RPMI7951 (cell line): ENCODE results near the gene SND1. TPM values are rescaled to one million over a fixed set of nuclear protein-coding genes. Genes with fewer than 3 reads are reported as not detected.
A peak's percentile ranks its signal among the peaks of the same experiment; 100 is the strongest.
"Not testable (repeated sequence)": the region's sequence is repeated elsewhere in the genome, so short reads cannot be mapped to it uniquely, and the experiment has no call there.

Experiments used
- DNase-seq: peaks from one replicate; pipeline ENCODE4 v3.0.0-alpha.2; 2012; ENCODE audit warnings: low read depth
- total RNA-seq: library from RNA; depleted of rRNA; stranded (reverse); fragments of >200 nt; shearing (Covaris generic); gene quantifications from 2 replicates; pipeline ENCODE4 v1.2.3, GENCODE V29; 2014

Gene SND1
- total RNA-seq, 1 experiment from 2014 or later: 148 TPM

DNA sequence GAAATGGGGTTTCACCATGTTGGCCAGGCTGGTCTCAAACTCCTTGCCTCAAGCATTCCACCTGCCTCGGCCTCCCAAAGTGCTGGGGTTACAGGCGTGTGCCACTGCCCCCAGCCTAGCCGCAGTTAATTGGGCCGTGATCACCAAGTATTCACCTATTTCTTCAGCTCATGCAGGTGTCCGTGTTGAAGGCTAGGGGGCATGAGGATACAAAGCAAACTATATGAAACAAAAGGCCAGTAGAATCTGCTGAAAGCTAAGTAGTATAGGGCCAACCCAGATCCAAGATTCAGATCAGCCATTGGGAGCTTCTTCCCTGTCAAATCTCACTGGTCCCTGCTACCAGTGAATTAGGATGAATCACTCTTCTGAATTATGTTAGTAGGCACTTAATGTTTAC lies 305.9 kb downstream of the SND1 start:
- DNase-seq: no peak

GRCh38 chr7:127959770-127960169 lies 307.8 kb downstream of the SND1 start:
- no peak for DNase-seq

- no peak for DNase-seq
Observed at GRCh38 chr7:127961786-127962453, 309.9 kb downstream of the SND1 start.

- no peak for DNase-seq
Observed at GRCh38 chr7:127962589-127963361, 310.8 kb downstream of the SND1 start.

GRCh38 chr7:127963850-127964249 lies 311.9 kb downstream of the SND1 start:
- DNase-seq: not testable (repeated sequence)

DNA sequence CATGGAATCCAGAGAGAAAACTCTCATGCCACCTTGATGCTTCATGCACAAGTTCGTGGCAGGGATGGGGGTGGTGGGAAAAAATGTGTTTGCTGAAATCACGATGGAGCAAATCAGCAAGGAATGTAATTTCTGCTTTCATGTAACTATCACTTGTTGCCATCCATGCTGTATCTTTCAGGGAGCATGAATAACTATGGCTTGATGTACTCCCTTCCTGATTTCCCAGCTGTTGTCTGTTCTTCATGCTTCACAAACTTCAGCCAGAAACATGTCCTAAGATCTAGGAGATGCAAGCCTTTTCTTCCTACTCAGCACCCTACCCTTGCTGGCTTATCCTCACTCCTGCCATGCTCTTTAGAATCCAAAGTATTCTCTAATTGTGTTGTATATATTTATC lies 315.3 kb downstream of the SND1 start:
- no peak for DNase-seq

GRCh38 chr7:127968547-127968946 lies 316.6 kb downstream of the SND1 start:
- no peak for DNase-seq

- no peak for DNase-seq
Observed at GRCh38 chr7:127973832-127974231, 321.8 kb downstream of the SND1 start.

- no peak for DNase-seq
Observed at GRCh38 chr7:127974446-127975035, 322.5 kb downstream of the SND1 start.

DNA sequence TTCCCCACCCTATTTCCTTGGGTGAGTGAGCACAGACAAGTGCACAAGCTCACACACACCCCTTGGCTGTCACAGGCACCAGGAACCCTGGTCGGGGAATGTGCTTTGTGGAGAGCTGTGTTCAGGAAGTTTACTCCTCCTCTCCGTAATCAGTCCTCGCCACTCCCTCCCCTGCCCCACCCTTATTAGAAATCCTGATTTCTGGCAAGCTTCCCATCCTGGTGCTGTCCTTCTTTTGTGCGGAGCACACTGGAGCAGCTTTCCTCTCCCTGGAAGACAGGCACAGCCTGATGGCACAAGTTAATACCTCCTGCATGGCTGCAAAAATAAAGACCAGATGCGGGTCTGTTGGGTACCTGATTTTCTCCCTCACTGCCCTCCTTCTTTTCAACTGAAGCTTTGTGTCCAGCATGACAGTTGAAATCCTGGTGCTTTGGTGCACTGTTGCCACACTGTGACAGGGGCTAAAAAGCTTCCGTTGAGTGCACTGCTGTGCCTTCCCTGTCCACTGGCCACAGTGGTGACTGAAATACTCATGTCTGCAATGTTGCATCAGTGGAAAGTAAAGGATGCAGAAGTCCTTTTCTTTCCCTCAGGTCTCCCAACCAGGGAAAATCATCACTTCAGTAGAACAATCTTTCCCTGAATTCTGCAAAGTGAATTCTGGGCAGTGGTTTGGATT lies 324.2 kb downstream of the SND1 start:
- no peak for DNase-seq

GRCh38 chr7:127976738-127977120 lies 324.7 kb downstream of the SND1 start:
- no peak for DNase-seq

DNA sequence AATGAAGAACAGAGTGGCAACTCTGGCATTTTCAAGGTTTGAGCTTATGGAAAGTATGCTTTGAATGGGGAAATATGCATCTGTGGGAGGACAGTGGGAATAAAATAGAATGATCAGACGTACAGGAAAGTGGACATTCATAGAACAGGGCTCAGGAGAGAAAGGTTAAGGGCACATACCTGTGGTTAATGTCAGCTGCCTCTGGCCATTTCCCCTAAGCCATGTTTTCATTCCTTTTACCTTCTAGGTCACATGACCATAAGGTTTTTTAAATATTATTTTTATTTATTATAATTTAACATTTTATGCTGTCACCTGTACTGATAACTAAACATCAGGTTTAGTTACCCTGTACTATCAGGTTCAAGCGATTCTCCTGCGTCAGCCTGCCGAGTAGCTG lies 326.4 kb downstream of the SND1 start:
- no peak for DNase-seq

DNA sequence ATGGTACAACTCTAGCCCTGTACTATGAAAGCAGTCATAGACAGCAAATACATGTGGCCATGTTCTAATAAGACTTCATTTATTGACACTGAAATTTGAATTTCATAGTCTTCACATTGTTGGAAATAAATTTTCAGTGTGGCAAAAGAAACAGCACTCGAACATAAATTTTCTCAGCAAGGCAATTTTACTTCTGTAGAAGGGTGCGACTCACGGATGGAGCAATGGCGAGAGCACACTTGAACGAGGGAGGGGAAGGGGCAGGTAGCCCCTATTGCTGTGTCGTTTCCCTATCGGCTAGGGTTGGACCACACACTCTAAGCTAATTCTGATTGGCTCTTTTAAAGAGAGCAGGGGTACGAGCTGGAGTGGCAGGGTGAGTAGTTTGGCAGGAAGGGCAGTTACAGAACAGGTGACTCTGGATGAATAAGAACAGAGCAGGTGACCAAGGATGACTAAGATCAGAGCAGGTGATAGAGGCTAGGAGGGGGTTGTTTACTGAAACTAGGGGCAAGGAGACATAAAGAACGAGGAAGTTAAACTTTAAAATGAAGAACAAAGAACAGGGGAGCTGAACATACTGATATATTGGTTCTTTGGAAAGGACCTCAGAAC lies 327.2 kb downstream of the SND1 start:
- DNase-seq: no peak

DNA sequence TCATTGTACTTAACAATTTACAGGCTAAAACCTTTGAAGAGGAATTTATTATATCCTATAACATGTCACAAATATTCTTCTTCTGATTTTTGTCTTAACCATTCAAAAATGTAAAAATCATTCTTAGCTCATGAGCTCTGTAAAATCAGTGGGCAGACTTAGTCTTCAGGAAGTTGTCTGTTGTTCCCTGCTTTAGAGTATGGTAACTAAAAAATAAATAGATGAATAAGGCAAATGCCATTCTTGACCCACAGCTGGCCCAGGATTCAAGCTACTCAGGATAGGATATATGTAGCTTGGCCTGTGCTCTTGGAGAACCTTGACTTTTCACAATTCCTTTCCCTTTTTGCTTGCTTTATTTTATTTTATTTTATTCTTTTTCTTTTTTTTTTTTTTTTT lies 327.7 kb downstream of the SND1 start:
- no peak for DNase-seq

GRCh38 chr7:127980901-127981300 lies 328.9 kb downstream of the SND1 start:
- no peak for DNase-seq

DNA sequence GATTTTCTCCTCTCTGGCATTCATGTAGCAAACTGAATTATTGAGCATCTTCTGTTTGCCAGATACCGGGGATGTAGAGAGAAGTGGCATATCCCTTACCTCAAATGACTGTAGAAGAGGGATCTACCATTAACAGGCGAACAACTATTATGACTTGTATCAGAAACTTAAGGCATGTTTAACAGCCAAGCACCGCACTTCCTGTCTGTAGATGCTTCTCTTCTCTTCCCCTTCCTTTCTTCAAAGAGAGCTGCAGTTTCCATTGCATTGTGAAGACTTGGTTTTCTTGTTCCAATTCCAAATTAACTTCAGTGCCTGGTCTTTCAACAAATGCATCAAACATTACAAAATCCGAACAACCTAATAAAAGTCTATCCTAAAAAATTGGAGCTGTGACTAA lies 330.0 kb downstream of the SND1 start:
- no peak for DNase-seq

DNA sequence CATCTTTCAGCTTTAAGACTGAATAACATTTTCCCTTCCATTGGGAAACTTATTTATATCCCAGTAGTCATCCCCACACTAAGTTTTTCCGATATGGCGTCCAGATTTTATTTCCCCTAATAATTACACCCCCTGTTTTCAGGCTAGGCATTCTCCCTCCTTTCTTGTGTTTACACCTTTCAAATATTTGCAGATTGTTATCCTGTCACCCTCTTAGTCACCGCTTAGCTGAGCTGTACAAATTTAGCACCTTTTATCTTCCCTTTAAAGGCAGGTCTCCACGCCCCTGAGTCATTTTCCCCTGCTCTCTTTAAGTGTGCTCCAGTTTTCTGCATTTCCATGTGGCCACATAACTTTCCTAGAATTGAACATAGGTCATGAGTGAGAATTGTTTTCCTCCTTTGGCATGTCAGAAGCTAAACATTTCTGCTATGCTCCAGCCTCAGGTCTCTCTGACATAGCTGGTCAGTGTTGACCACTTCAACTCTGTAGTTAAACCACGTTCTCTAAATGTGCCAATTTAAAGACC lies 331.9 kb downstream of the SND1 start:
- DNase-seq: peak; percentile 11

GRCh38 chr7:127986581-127987521 lies 334.9 kb downstream of the SND1 start:
- no peak for DNase-seq

DNA sequence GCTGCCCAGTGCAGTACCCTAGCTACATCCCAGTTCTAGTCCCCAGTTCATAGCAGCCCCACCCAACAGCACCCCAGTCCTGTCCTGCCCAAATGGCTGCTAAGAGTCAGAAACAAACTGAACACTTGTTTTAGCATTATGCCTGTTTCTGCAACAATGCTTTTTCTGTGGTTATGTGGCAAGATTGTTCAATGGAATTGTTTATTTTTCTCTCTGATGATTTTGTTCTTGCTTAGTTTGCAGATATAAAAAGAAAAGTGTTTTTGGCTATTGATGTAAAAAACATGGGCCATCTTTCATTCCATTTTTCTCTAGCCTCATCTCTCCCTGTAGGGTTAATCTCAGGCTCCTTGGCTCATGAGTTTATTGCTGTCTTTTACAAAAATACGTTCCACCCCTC lies 336.8 kb downstream of the SND1 start:
- no peak for DNase-seq

DNA sequence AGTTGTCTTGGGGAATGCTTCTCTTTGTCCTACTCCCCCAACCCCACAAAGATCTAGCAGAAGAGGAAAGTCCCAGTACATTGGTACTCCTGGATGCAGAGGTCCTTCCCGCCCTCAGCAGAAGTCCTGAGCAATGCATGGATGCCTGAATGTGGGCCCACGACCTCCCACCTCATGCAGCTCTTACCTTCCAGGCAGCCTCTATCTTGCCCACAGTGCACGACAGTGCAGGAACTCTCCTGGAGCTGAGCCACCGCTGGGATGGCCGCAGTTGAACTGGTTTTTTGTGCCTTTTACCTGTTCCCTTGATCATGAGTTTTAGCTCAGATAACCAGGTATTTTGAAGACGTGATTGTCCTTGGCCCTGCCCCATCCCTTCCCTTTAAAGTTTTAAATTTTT lies 341.3 kb downstream of the SND1 start:
- no peak for DNase-seq

DNA sequence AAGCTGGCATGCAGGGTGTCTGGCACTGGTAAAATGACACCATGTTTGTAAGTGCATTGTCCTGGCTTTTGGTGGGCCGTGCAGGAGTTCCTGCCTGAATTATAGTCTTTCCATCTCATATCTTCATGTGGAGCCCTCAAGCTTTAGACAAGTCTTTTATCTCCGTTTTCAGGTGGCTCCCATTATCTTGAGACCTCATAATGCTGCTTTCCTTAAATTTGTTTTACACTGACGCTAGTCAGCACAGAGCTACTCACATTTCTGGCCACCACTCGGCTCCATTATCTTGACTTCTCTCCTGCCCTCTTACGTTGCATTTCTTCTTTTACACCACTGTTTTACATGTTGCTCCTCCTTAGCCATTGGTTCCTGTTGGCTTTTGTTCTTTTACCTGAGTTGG lies 342.0 kb downstream of the SND1 start:
- no peak for DNase-seq
